Measurements from ENCODE around the gene TEX14.

DNA sequence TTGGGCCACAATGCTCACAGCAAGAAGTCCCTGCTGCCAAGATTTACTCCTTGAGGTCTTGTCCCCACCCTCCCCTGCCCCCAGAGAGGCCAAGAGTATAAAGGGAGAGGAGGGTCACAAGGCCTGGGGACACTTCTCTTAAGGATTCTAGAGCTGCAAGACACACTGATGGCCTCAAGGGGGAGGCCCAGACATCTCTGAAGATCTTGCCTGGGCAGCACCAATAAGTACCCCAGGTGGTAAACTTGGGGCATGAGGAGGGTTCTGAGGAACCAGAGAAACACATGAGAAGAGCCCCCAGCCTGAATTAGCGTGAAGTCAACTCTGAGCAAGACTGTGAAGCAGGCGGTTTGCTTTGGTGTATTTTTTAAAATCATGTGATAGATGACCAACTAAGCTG, 150.6 kb downstream of the TEX14 start:
- TF ChIP-seq CTCF (IDR thresholded peaks at IDR 0.05) = no peak
- no peak for TF ChIP-seq POLR2A (IDR thresholded peaks at IDR 0.05)

Data from lower leg skin (tissue), 3 donors.